GM12864 (cell line): Measurements from ENCODE around the gene LIPA.
A peak's percentile ranks its signal among the peaks of the same experiment; 100 is the strongest.

Experiments used
- DNase-seq: peaks from one replicate; pipeline ENCODE4 v3.0.0-alpha.2; 2011; ENCODE audit warnings: low read depth
- H3K4me3 ChIP-seq: 2 replicates; pipeline ENCODE4 v1.5.1; 2011; ENCODE audit warnings: mild to moderate bottlenecking, low read depth, low read length, control low read depth
- TF ChIP-seq, protein P1 (sequence below): IDR thresholded peaks from 2 replicates; pipeline ENCODE4 v1.5.1; 2011; ENCODE audit warnings: low read depth, mild to moderate bottlenecking, moderate library complexity, low read length, control low read depth, inconsistent platforms; ENCODE audit errors: missing control alignments

LIPA gene

DNA sequence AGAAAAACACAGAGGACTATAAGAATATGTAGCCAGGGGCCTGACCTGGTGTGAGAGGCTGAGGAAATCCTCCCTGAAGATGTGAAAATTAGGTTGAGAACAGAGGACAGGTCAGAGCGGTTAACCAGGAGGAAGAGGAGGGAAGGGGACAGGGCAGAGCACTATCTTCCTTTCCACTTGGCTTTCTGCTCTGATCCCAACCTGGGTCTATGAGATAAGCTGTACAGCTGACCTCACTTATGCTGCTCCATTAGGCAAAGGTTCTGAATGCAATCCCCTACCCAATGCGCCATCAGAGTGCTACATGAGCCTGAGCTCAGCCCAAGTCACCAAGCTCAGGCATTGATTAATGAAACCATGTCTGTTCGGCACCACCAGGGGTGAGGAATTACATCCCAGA is 10.5 kb downstream of the LIPA start:
- DNase-seq: no peak
- TF ChIP-seq, protein P1, sequence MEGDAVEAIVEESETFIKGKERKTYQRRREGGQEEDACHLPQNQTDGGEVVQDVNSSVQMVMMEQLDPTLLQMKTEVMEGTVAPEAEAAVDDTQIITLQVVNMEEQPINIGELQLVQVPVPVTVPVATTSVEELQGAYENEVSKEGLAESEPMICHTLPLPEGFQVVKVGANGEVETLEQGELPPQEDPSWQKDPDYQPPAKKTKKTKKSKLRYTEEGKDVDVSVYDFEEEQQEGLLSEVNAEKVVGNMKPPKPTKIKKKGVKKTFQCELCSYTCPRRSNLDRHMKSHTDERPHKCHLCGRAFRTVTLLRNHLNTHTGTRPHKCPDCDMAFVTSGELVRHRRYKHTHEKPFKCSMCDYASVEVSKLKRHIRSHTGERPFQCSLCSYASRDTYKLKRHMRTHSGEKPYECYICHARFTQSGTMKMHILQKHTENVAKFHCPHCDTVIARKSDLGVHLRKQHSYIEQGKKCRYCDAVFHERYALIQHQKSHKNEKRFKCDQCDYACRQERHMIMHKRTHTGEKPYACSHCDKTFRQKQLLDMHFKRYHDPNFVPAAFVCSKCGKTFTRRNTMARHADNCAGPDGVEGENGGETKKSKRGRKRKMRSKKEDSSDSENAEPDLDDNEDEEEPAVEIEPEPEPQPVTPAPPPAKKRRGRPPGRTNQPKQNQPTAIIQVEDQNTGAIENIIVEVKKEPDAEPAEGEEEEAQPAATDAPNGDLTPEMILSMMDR: no peak

GRCh38 chr10:89240519-89240918 is 11.1 kb downstream of the LIPA start:
- TF ChIP-seq, protein P1: no peak
- H3K4me3 ChIP-seq: no peak overlapping the region
- no peak for DNase-seq

More for the DNA sequence above, 10.5 kb downstream of the LIPA start:
- H3K4me3 ChIP-seq: no peak overlapping the region

GRCh38 chr10:89238956-89239644 is 12.5 kb downstream of the LIPA start:
- TF ChIP-seq, protein P1: peak; percentile 17
- no peak for DNase-seq
- no peak overlapping the region for H3K4me3 ChIP-seq

GRCh38 chr10:89237849-89238248 is 13.7 kb downstream of the LIPA start:
- TF ChIP-seq, protein P1: no peak
- DNase-seq: no peak
- no peak overlapping the region for H3K4me3 ChIP-seq

- TF ChIP-seq, protein P1: no peak
- DNase-seq: no peak
- H3K4me3 ChIP-seq: no peak overlapping the region
Measured at GRCh38 chr10:89236226-89236797, 15.3 kb downstream of the LIPA start.

- no peak for DNase-seq
- H3K4me3 ChIP-seq: no peak overlapping the region
- TF ChIP-seq, protein P1: no peak
Measured at GRCh38 chr10:89235073-89235798, 16.3 kb downstream of the LIPA start.
